Astrocyte (in vitro differentiated cells and primary cell): ENCODE data around the gene PGM2.

Source experiments
- EZH2 ChIP-seq: IDR thresholded peaks from 2 replicates; pipeline ENCODE4 v1.6.1; 2012; ENCODE audit warnings: mild to moderate bottlenecking, low read length, inconsistent platforms; ENCODE audit not compliant: insufficient read depth
- TF ChIP-seq, protein P1 (sequence below): IDR thresholded peaks from 2 replicates; pipeline ENCODE4 v1.5.1; 2011; ENCODE audit warnings: low read depth, mild to moderate bottlenecking, inconsistent platforms, low read length, moderate library complexity; ENCODE audit not compliant: insufficient read depth

DNA sequence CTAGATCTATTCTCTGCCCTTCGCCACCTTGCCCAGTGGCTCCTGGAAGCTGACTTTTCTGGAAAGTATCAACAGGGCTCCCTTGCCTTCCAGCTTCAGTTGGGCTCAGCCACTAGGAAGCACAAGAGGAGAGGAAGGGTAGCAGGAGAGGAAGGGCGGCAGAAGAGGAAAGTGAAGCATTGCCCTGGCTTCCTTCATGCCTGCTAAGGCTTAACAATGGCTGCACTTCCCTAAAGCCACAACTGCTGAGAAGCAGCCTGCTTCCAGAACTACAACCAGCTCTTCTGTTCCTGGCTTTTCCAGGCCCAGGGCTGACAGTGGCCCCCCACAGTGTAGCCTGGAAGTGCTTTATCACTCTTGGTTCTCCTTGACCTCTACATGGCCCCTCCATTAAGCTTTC lies 29.1 kb upstream of the PGM2 start:
- TF ChIP-seq, protein P1, sequence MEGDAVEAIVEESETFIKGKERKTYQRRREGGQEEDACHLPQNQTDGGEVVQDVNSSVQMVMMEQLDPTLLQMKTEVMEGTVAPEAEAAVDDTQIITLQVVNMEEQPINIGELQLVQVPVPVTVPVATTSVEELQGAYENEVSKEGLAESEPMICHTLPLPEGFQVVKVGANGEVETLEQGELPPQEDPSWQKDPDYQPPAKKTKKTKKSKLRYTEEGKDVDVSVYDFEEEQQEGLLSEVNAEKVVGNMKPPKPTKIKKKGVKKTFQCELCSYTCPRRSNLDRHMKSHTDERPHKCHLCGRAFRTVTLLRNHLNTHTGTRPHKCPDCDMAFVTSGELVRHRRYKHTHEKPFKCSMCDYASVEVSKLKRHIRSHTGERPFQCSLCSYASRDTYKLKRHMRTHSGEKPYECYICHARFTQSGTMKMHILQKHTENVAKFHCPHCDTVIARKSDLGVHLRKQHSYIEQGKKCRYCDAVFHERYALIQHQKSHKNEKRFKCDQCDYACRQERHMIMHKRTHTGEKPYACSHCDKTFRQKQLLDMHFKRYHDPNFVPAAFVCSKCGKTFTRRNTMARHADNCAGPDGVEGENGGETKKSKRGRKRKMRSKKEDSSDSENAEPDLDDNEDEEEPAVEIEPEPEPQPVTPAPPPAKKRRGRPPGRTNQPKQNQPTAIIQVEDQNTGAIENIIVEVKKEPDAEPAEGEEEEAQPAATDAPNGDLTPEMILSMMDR = no peak
- TF ChIP-seq EZH2 = no peak
